Muscle of leg (tissue), 11 donors: ENCODE measurements around the gene TEDC1. TPM values are rescaled to one million over a fixed set of nuclear protein-coding genes. Genes with fewer than 3 reads are reported as not detected.

Experiments
- DNase-seq: peaks from one replicate; pipeline ENCODE4 v3.0.0; 2013
- H3K27ac ChIP-seq: one replicate; pipeline ENCODE4 v1.5.1; 2013; ENCODE audit warnings: mild to moderate bottlenecking, low read length, control low read depth
- H3K27me3 ChIP-seq: one replicate; pipeline ENCODE4 v1.6.1; 2013; ENCODE audit warnings: low read length; ENCODE audit not compliant: control insufficient read depth, insufficient read depth
- H3K36me3 ChIP-seq: one replicate; pipeline ENCODE4 v1.6.1; 2013; ENCODE audit warnings: low read length; ENCODE audit not compliant: control insufficient read depth, insufficient read depth
- H3K4me1 ChIP-seq: one replicate; pipeline ENCODE4 v1.6.1; 2013; ENCODE audit warnings: low read length; ENCODE audit not compliant: control insufficient read depth, insufficient read depth
- H3K4me3 ChIP-seq: one replicate; pipeline ENCODE4 v1.5.1; 2013; ENCODE audit warnings: low read length, control low read depth
- H3K9me3 ChIP-seq: replicated peaks from 2 replicates; pipeline ENCODE4 v1.6.1; 2013; ENCODE audit warnings: low read depth, low read length; ENCODE audit not compliant: control insufficient read depth
- WGBS: methylation state at CpG from one replicate; pipeline ENCODE4 v1.1.5; 2013; ENCODE audit warnings: missing lambda C conversion rate; ENCODE audit not compliant: insufficient coverage; 5-methylcytosine and 5-hydroxymethylcytosine counted together
- polyA plus RNA-seq, 8 donors: library from polyadenylated mRNA; unstranded; fragments of 120-200 nt; gene quantifications; one replicate each; pipeline versions ENCODE4 v1.2.1 to v1.2.3, GENCODE V29; 2013; ENCODE audit warnings: inconsistent platforms in 1 of 8, low replicate concordance in 1 of 8; ENCODE audit not compliant: insufficient read length in 8 of 8, insufficient read depth in 1 of 8
- total RNA-seq: library from RNA; stranded (reverse); fragments of 120-200 nt; gene quantifications from one replicate; pipeline ENCODE4 v1.2.4, GENCODE V29; 2013

Gene TEDC1
- total and polyA plus RNA-seq, 9 donors = 5.6 to 9.3 (median 7.4) TPM

DNA sequence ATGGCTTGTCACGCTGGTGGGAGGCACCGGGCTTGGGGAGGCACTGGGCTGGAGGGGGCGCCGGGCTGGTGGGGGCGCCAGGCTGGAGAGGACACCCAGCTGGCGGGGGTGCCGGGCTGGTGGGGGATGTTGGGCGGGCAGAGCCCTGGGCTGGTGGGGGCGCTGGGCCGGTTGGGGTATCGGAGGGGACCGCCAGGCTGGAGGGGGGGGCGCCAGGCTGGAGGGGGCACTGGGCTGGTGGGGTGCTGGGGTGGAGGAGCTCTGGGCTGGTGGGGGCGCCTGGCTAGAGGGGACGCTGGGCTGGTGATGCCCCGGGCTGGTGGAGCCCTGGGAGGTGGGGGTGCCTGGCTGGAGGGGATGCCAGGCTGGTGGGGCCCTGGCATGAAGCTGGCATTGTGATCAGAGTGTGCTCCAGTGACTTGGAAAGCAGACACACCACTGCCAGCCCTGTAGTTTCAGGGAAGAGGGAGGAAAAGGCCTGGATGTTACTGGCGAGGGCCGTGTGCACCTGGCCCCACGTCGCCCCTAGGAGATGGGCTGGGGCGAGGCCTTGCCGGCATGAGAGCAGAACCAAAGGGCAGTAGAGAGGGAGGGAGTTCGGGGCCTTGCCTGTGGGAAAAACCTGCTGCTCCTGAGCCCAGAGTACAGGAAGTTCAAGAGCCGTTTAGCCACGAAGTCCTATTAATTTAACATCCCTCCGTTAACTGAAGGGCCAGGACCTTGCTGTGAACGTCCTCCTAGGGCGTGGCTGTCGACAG, 13.1 kb downstream of the TEDC1 start:
- 71% methylated on average over 20 of the region's 29 CpGs for WGBS
- H3K27ac ChIP-seq = no peak overlapping the region
- H3K9me3 ChIP-seq = no peaks in the 10 kb centered on the region
- DNase-seq = no peak
- peaks cover 2% of the 10 kb centered on the region for H3K36me3 ChIP-seq
- no peak overlapping the region for H3K4me3 ChIP-seq
- peaks cover 11% of the 10 kb centered on the region for H3K27me3 ChIP-seq
- H3K4me1 ChIP-seq = peaks cover 7% of the 10 kb centered on the region

DNA sequence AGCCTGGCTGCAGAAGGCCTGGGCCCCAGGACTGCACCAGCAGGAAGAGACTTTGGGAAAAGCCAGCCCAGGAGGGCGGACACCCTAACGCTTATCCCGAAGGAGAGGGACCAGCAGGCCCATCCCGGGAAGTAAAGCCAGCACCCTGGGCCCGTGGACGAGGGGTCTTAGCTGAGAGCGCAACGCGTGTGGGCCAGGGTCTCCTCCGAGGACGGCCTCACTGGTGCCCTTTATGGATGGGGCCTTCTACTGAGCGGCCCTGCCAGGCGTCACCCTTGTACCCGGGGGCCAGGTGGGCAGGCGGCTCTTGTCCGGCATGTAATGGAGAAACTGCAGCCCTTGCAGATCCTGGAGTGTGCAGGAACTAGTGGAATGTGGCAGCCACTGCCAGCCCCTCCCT, 14.1 kb downstream of the TEDC1 start:
- Histone ChIP-seq H3K27me3 (peaks cover 14% of the 10 kb centered on the region), H3K4me3 (no peak overlapping the region), H3K4me1 (peaks cover under 1% of the 10 kb centered on the region), H3K9me3 (no peaks in the 10 kb centered on the region), H3K36me3 (no peaks in the 10 kb centered on the region), H3K27ac (no peak overlapping the region)
- 81% methylated on average over 15 of the region's 16 CpGs for WGBS
- no peak for DNase-seq

DNA sequence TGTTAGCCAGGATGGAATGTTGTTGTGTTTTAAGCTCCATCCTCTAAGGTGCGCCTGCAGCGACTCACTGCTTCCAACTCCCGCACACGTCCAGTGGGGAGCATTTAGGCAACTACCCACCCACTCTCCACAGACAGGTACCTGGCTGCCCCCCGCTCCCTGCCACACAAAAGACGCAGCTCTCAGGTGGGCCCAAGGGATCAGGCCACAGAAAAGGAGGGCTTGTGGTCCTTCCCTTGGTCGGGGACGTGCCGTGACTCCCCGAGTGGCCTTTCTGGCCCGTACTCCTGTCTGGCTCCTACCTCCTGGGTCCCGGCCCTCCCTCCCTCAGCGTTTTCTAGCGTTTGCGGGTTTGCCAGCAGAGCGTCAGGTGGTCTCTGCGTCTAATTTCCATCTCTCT, 16.2 kb downstream of the TEDC1 start:
- Histone ChIP-seq H3K4me1 (no peaks in the 10 kb centered on the region), H3K36me3 (no peaks in the 10 kb centered on the region), H3K27ac (no peak overlapping the region), H3K27me3 (peaks cover 24% of the 10 kb centered on the region), H3K9me3 (no peaks in the 10 kb centered on the region), H3K4me3 (no peak overlapping the region)
- DNase-seq = no peak
- 69% methylated on average over 13 of the region's 17 CpGs for WGBS

DNA sequence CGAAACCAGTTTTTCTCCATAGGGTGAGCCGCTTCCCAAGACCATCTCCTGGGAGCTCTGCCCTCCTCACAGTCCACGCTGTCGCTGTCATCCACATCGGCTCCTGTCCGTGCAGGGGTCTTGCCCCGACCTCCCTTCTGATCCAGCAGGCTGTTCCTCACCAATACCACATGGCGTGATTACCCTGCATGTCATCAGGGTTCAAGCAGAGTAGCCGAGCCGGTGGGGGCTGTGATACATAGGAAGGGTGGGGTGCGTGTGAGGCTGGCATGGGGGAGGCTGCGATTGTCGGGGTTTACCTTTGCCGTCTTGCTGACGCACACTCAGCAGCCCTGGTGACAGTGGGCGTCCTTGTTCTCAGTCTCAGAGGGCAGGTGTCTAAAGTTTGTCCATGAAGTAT, 17.0 kb downstream of the TEDC1 start:
- no peaks in the 10 kb centered on the region for H3K4me1 ChIP-seq
- no peak overlapping the region for H3K4me3 ChIP-seq
- DNase-seq = no peak
- no peaks in the 10 kb centered on the region for H3K36me3 ChIP-seq
- WGBS = 74% methylated on average over 14 of the region's 16 CpGs
- no peak overlapping the region for H3K27ac ChIP-seq
- H3K27me3 ChIP-seq = peaks cover 24% of the 10 kb centered on the region
- H3K9me3 ChIP-seq = no peaks in the 10 kb centered on the region

DNA sequence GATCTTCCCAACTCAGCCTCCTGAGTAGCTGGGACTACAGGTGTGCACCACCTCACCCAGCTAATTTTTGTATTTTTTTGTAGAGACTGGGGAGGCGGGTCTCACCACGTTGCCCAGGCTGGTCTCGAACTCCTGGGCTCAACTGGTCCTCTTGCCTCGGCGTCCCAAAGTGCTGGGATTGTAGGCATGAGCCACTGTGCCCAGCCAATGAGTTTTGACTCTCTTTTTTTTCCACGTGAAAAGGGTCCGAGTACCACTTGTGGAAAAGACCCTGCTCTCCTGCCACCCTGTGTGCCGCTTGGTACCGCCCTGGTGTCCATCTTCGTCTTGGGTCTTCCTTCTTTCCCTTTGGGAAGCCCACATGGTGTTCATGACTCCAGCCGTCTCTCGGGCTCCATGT, 17.6 kb downstream of the TEDC1 start:
- DNase-seq = no peak
- no peak overlapping the region for H3K27ac ChIP-seq
- no peaks in the 10 kb centered on the region for H3K4me1 ChIP-seq
- 87% methylated on average over 9 of the region's 12 CpGs for WGBS
- no peaks in the 10 kb centered on the region for H3K36me3 ChIP-seq
- H3K27me3 ChIP-seq = peaks cover 25% of the 10 kb centered on the region
- no peaks in the 10 kb centered on the region for H3K9me3 ChIP-seq
- no peak overlapping the region for H3K4me3 ChIP-seq

DNA sequence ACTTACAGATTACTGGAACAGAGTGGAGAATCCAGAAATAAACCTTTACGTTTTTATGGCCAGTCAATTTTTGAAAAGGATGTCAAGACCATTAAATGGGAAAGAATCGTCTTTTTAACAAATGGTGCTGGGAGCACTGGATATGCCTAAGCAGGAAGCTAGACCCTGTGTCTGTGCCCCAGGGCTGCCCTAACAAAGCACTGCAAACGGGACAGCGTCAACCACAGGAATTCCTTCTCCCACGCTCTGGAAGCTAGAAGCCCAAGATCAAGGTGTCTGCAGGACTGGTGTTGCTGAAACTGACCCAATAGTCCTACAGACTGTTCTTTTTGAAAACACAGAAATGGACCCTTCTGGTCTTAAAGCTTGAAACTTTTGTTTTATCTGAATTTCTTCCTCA, 26.1 kb downstream of the TEDC1 start:
- Histone ChIP-seq H3K27ac (no peak overlapping the region), H3K36me3 (no peaks in the 10 kb centered on the region), H3K9me3 (no peaks in the 10 kb centered on the region), H3K27me3 (peaks cover 17% of the 10 kb centered on the region), H3K4me1 (no peaks in the 10 kb centered on the region), H3K4me3 (no peak overlapping the region)
- no peak for DNase-seq
- WGBS = 43% methylated on average over 5 of the region's 5 CpGs

DNA sequence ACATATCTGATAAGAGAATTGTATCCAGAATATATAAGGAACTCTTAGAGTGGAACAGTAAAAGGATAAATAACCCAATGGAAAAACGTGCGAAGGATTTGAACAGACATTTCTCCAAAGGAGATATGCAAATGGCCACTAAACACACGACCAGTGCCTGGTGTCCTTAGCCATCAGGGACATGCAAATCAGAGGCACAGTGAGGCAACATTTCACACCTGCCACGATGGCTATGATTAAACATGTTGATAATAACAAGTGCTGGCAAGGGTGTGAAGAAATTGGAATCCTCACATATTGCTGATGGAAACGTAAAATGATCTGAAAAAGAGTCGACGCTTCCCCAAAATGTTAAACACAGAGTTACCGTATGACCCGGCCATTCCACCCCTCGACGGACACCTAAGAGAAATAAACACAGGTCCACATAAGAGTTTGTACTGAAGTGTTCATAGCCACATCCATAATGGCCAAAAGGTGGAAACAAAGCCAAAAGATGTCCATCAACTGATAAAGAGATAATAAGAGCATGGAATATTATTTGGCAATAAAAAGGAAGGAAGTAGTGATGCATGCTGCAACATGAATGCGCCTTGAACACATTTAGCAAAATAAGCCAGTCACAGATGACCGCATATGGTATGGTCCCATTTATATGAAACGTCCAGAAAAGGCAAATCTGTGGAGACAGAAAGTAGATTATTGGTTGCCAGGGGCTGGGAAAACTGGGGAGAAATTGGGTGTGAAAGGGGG, 29.1 kb downstream of the TEDC1 start:
- Histone ChIP-seq H3K4me3 (no peak overlapping the region), H3K36me3 (no peaks in the 10 kb centered on the region), H3K9me3 (no peaks in the 10 kb centered on the region), H3K27me3 (peaks cover 20% of the 10 kb centered on the region), H3K4me1 (no peaks in the 10 kb centered on the region), H3K27ac (no peak overlapping the region)
- WGBS = 65% methylated on average over 3 of the region's 14 CpGs
- no peak for DNase-seq

DNA sequence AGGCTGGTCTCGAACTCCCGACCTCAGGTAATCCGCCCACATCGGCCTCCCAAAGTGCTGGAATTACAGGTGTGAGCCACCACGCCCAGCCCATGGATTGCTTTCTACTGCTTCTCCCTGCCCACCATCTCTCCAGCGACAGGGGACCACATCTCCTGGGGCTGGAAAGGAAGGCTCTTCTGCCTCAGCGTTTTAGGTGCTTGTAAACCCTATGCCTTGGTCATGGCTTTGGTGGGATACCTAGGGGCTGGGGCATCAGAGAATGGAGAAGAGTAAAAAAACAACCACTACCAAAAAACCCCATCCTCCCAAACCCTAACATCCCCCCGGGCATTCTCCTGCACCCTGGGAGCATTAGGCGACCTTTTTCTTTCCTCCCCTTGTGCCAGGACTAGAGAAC, 34.3 kb downstream of the TEDC1 start:
- 81% methylated on average over 5 of the region's 9 CpGs for WGBS
- no peak overlapping the region for H3K4me3 ChIP-seq
- H3K9me3 ChIP-seq = no peaks in the 10 kb centered on the region
- peak; percentile 17 for DNase-seq
- peaks cover 51% of the 10 kb centered on the region for H3K27me3 ChIP-seq
- H3K27ac ChIP-seq = no peak overlapping the region
- peaks cover 28% of the 10 kb centered on the region for H3K4me1 ChIP-seq
- no peaks in the 10 kb centered on the region for H3K36me3 ChIP-seq

DNA sequence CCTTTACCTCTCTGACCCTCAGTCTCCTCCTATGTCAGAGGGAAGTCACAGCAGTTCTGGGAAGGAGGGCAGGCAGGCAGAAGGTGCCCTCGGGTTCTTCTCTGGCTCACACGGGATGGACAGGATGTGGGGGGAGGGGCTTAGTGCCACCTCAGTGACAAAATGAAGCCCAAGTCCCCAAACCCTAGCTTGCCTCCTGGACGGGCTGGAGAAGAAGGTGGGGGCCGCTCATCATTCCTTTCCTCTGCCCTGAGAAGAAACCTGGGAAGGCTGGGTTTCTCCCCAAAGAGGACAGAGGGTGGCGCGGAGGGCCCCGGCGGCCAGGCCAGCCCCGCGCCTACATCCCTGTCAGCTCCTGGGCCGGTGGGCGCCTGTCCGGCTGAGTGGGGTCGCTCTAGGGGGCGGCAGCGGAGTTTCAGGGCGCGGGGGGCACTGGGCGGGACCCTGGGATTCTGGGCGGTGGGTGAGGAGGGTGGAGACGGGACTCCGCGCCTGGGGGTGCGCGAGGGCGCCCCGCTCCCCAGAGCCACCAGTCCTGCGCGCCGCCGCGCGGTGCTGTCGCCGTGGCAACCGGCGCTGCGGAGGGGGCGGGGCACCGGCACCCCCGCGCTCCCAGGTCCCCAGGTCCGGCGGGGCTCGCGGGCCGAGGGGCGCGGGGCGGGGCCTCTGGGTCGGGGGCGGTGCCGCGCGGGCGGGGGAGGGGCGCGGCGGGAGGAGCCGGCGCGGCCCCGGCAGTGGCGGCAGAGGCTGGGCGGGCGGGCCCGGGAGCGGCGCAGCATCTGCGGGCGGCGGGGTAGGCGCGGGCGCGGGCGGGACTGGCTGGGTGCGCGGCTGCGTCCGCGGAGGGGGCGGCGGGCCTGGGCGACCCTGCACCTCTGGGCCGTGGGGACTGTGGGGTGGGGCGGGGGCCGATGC, 35.1 kb downstream of the TEDC1 start, which contains the start of gene TMEM121:
TMEM121 (plus strand) TSS at position 723 of the 915 bp plus-strand sequence. CDS start 2,252 bp downstream, outside the sequence.
- Histone ChIP-seq H3K36me3 (no peaks in the 10 kb centered on the region), H3K9me3 (no peaks in the 10 kb centered on the region), H3K27ac (no peak within 1 kb of the TSS), H3K4me1 (peaks cover 28% of the 10 kb centered on the region), H3K4me3 (peak within 1 kb of the TSS; percentile 55), H3K27me3 (peaks cover 51% of the 10 kb centered on the region)
- under 1% methylated on average over 69 of the region's 88 CpGs for WGBS
- DNase-seq = peak; percentile 38
